NCI-H2196 treated with DMSO at 0.1 percent for 48 hours (cell line): ENCODE results near the gene CDYL2.
"Not testable (repeated sequence)": the region's sequence is repeated elsewhere in the genome, so short reads cannot be mapped to it uniquely, and the experiment has no call there.

Experiments used
- DNase-seq: peaks from one replicate; lab custom pipeline; 2025; ENCODE audit not compliant: unreplicated experiment; lab: John Stamatoyannopoulos, UW

The CDYL2 gene

GRCh38 chr16:80804526-80805383 lies at the start of gene CDYL2:
TSS of gene CDYL2 (minus strand) at chr16:80804598. CDS start at chr16:80804173, 425 bp downstream.
- DNase-seq, result no peak

GRCh38 chr16:80852261-80852872 lies 48.0 kb upstream of the CDYL2 start:
- DNase-seq, result no peak

GRCh38 chr16:80851831-80852230 lies 47.4 kb upstream of the CDYL2 start:
- no peak for DNase-seq

- DNase-seq, result no peak
These were observed 46.4 kb upstream of the CDYL2 start for GRCh38 chr16:80850757-80851156.

GRCh38 chr16:80848862-80849261 lies 44.5 kb upstream of the CDYL2 start:
- DNase-seq, result no peak

GRCh38 chr16:80846680-80847079 lies 42.3 kb upstream of the CDYL2 start:
- DNase-seq, result no peak

- no peak for DNase-seq
These were observed 41.9 kb upstream of the CDYL2 start for GRCh38 chr16:80846275-80846674.

GRCh38 chr16:80844395-80844794 lies 40.0 kb upstream of the CDYL2 start:
- no peak for DNase-seq

- DNase-seq, result no peak
These were observed 36.8 kb upstream of the CDYL2 start for GRCh38 chr16:80841231-80841630.

GRCh38 chr16:80837533-80838147 lies 33.2 kb upstream of the CDYL2 start:
- DNase-seq, result no peak

GRCh38 chr16:80836846-80837245 lies 32.4 kb upstream of the CDYL2 start:
- DNase-seq, result no peak

- DNase-seq, result no peak
These were observed 31.8 kb upstream of the CDYL2 start for GRCh38 chr16:80836202-80836601.

- DNase-seq, result no peak
These were observed 26.6 kb upstream of the CDYL2 start for GRCh38 chr16:80831039-80831438.

GRCh38 chr16:80828495-80828894 lies 24.1 kb upstream of the CDYL2 start:
- DNase-seq, result no peak

- DNase-seq, result no peak
These were observed 22.6 kb upstream of the CDYL2 start for GRCh38 chr16:80827007-80827406.

- no peak for DNase-seq
These were observed 21.0 kb upstream of the CDYL2 start for GRCh38 chr16:80825365-80825758.

GRCh38 chr16:80824623-80825364 lies 20.4 kb upstream of the CDYL2 start:
- no peak for DNase-seq

GRCh38 chr16:80819988-80820387 lies 15.6 kb upstream of the CDYL2 start:
- DNase-seq, result no peak

GRCh38 chr16:80816356-80816755 lies 12.0 kb upstream of the CDYL2 start:
- no peak for DNase-seq

- DNase-seq, result not testable (repeated sequence)
These were observed 10.9 kb upstream of the CDYL2 start for GRCh38 chr16:80815278-80815677.

- no peak for DNase-seq
These were observed 8.2 kb upstream of the CDYL2 start for GRCh38 chr16:80812593-80812992.
